ENCODE data around the gene ASPSCR1. TPM values are rescaled to one million over a fixed set of nuclear protein-coding genes. Genes with fewer than 3 reads are reported as not detected.

The ASPSCR1 gene
- total and polyA plus RNA-seq, 10 donors: 20.2 to 58.8 (median 33.5) TPM

DNA sequence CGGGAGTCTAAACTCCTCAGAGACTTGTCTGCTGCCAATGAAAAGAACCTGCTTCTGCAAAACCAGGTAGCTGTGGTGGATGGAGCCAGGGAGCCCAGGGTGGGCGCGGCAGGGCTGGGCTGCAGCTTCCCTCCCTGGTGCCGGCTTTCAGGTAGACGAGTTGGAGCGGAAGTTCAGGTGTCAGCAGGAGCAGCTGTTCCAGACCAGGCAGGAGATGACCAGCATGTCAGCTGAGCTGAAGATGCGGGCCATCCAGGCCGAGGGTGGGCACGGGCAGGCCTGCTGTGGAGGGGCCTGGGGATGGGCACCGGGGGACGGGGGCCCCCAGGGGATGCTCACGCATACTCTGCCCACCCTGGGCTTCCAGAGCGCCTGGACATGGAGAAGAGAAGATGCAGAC is 50.8 kb downstream of the ASPSCR1 start:
- no peak for DNase-seq
- TF ChIP-seq POLR2A (IDR thresholded peaks at IDR 0.05): no peak
- TF ChIP-seq POLR2AphosphoS5 (IDR thresholded peaks at IDR 0.05): no peak
- TF ChIP-seq, protein P1, sequence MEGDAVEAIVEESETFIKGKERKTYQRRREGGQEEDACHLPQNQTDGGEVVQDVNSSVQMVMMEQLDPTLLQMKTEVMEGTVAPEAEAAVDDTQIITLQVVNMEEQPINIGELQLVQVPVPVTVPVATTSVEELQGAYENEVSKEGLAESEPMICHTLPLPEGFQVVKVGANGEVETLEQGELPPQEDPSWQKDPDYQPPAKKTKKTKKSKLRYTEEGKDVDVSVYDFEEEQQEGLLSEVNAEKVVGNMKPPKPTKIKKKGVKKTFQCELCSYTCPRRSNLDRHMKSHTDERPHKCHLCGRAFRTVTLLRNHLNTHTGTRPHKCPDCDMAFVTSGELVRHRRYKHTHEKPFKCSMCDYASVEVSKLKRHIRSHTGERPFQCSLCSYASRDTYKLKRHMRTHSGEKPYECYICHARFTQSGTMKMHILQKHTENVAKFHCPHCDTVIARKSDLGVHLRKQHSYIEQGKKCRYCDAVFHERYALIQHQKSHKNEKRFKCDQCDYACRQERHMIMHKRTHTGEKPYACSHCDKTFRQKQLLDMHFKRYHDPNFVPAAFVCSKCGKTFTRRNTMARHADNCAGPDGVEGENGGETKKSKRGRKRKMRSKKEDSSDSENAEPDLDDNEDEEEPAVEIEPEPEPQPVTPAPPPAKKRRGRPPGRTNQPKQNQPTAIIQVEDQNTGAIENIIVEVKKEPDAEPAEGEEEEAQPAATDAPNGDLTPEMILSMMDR (IDR thresholded peaks at IDR 0.05 in 8 of 11, conservative IDR thresholded peaks at IDR 0.05 in 3 of 11): no peak
- intact Hi-C loops (cut with DNase I; ENCODE audit: low total_unique reads): no loop called here

DNA sequence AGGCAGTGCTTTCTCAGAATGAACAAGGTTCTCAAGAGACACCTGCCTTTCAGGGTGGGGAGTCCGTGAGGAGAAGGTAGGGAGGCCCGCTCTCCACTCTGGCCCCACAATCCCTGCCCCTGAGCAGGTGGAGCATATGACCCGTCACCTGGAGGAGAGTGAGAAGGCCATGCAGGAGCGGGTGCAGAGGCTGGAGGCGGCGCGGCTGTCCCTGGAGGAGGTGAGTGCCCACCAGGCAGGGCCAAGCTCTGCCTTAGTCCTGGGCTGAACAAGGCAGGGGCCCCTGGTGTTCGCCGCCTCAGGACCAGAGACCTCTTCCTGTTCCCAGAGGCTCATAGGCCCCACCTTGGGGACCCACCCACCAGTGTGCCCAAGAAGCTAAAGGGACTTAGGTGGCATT is 51.5 kb downstream of the ASPSCR1 start:
- H3K27me3 ChIP-seq (replicated peaks in 1 of 7): peaks cover 0 to 24% (median 7%) of the 10 kb centered on the region in 7 donors
- no peaks in the 10 kb centered on the region for H3K9me3 ChIP-seq
- no peak for DNase-seq
- intact Hi-C loops (cut with DNase I; ENCODE audit: low total_unique reads): no loop called here
- peaks cover 13 to 42% (median 30%) of the 10 kb centered on the region in 6 donors for H3K4me1 ChIP-seq
- no peak overlapping the region for H3K4me3 ChIP-seq
- peaks cover 0 to 40% (median 3%) of the 10 kb centered on the region in 6 donors for H3K36me3 ChIP-seq
- 92 to 97% (median 96%) methylated on average over 7 to 9 of the region's 9 CpGs for WGBS, 5 donors
- TF ChIP-seq, protein P1 (IDR thresholded peaks at IDR 0.05 in 8 of 11, conservative IDR thresholded peaks at IDR 0.05 in 3 of 11): no peak
- TF ChIP-seq POLR2A (IDR thresholded peaks at IDR 0.05): no peak
- no peak for TF ChIP-seq POLR2AphosphoS5 (IDR thresholded peaks at IDR 0.05)
- no peak overlapping the region for H3K27ac ChIP-seq

More for the DNA sequence above, 50.8 kb downstream of the ASPSCR1 start:
- Histone ChIP-seq H3K4me3 (no peak overlapping the region), H3K36me3 (peaks cover 0 to 40% (median 3%) of the 10 kb centered on the region in 6 donors), H3K27me3 (replicated peaks in 1 of 7) (peaks cover 0 to 24% (median 7%) of the 10 kb centered on the region in 7 donors), H3K27ac (no peak overlapping the region), H3K9me3 (no peaks in the 10 kb centered on the region), H3K4me1 (peaks cover 18 to 49% (median 36%) of the 10 kb centered on the region in 6 donors)
- 96 to 99% (median 98%) methylated on average over 5 to 13 of the region's 13 CpGs for WGBS, 5 donors

DNA sequence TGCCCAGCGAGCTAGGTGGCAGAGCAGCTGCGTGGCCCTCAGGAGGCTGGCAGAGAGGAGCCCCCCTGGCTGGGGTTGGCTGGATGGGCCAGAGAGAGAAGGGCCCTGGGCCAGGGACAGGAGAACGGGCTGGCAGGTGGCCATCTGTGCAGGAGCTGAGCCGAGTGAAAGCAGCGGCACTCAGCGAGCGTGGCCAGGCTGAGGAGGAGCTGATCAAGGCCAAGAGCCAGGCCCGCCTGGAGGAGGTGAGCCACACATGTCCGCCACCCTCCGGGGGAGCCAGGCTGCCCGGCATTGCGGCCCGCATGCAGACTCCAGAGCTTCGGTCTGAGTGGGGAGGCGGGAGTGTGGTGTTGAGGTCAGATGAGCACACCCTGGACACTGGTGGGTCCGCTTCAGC is 52.0 kb downstream of the ASPSCR1 start:
- TF ChIP-seq POLR2A (IDR thresholded peaks at IDR 0.05) (no peak), POLR2AphosphoS5 (IDR thresholded peaks at IDR 0.05) (no peak)
- TF ChIP-seq, protein P1 (IDR thresholded peaks at IDR 0.05 in 8 of 11, conservative IDR thresholded peaks at IDR 0.05 in 3 of 11): no peak

DNA sequence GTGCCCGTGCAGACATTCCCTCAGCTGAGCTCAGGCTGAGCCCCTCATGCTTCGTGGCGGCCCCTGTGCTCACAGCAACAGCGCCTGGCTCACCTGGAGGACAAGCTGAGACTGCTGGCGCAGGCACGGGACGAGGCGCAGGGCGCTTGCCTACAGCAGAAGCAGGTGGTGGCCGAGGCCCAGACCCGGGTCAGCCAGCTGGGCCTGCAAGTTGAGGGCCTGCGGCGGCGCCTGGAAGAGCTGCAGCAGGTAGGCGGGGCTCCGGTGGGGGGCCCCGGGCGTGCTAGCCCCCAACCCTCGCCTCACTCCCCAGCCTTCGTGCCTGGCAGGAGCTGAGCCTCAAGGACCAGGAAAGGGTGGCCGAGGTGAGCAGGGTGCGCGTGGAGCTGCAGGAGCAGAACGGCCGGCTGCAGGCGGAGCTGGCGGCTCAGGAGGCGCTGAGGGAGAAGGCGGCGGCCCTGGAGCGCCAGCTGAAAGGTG is 52.6 kb downstream of the ASPSCR1 start:
- Histone ChIP-seq H3K27me3 (replicated peaks in 1 of 7) (peaks cover 0 to 24% (median 7%) of the 10 kb centered on the region in 7 donors), H3K4me3 (peak overlapping the region in 7 of 8 donors; percentile 43 to 80 (median 56)), H3K36me3 (peaks cover 0 to 40% (median 3%) of the 10 kb centered on the region in 6 donors), H3K4me1 (peaks cover 10 to 33% (median 23%) of the 10 kb centered on the region in 6 donors), H3K9me3 (no peaks in the 10 kb centered on the region), H3K27ac (peak overlapping the region in 2 of 8 donors; percentile 36 to 51)
- WGBS, 5 donors: 63 to 75% (median 68%) methylated on average over 12 to 31 of the region's 31 CpGs
- peak; percentile 81 for DNase-seq
- TF ChIP-seq POLR2A (IDR thresholded peaks at IDR 0.05) (no peak), POLR2AphosphoS5 (IDR thresholded peaks at IDR 0.05) (no peak)
- TF ChIP-seq, protein P1 (IDR thresholded peaks at IDR 0.05 in 8 of 11, conservative IDR thresholded peaks at IDR 0.05 in 3 of 11): no peak
- intact Hi-C loops (cut with DNase I; ENCODE audit: low total_unique reads): no loop called here

More for the DNA sequence above, 52.0 kb downstream of the ASPSCR1 start:
- Histone ChIP-seq H3K4me1 (peaks cover 10 to 38% (median 25%) of the 10 kb centered on the region in 6 donors), H3K36me3 (peaks cover 0 to 40% (median 3%) of the 10 kb centered on the region in 6 donors), H3K27me3 (replicated peaks in 1 of 7) (peaks cover 0 to 24% (median 7%) of the 10 kb centered on the region in 7 donors), H3K4me3 (no peak overlapping the region), H3K9me3 (no peaks in the 10 kb centered on the region), H3K27ac (no peak overlapping the region)
- 96 to 98% (median 96%) methylated on average over 14 to 16 of the region's 16 CpGs for WGBS, 5 donors
- intact Hi-C loops (cut with DNase I; ENCODE audit: low total_unique reads): no loop called here
- no peak for DNase-seq

All from spleen (tissue), 11 donors.